HepG2 (cell line): ENCODE measurements around the gene PLIN5. TPM values are rescaled to one million over a fixed set of nuclear protein-coding genes. Genes with fewer than 3 reads are reported as not detected.

Experiments used
- FOXC1 ChIP-seq: sonication (generic); formaldehyde crosslinking; IDR thresholded peaks from 2 replicates; pipeline ENCODE4 v1.8.0; 2022; ENCODE audit warnings: mild to moderate bottlenecking, missing genetic modification reagents, borderline replicate concordance
- GATAD2A ChIP-seq: IDR thresholded peaks from 2 replicates; pipeline ENCODE4 v1.6.1; 2016
- GFI1 ChIP-seq: sonication (generic); formaldehyde crosslinking; IDR thresholded peaks from 2 replicates; pipeline ENCODE4 v1.5.0; 2020; ENCODE audit warnings: missing genetic modification reagents, mild to moderate bottlenecking, borderline replicate concordance
- HOXA3 ChIP-seq: sonication (generic); formaldehyde crosslinking; IDR thresholded peaks from 2 replicates; pipeline ENCODE4 v1.5.0; 2020; ENCODE audit warnings: missing genetic modification reagents
- KIAA2018 ChIP-seq: sonication (generic); formaldehyde crosslinking; IDR thresholded peaks from 2 replicates; pipeline ENCODE4 v1.5.0; 2020; ENCODE audit warnings: mild to moderate bottlenecking, missing genetic modification reagents, borderline replicate concordance
- NRL ChIP-seq: sonication (generic); formaldehyde crosslinking; IDR thresholded peaks from 2 replicates; pipeline ENCODE4 v1.5.0; 2020; ENCODE audit warnings: missing genetic modification reagents, mild to moderate bottlenecking, moderate library complexity, borderline replicate concordance
- PHB2 ChIP-seq: fragments of 450-650 bp; IDR thresholded peaks from 2 replicates; pipeline ENCODE4 v1.6.1; 2018; ENCODE audit not compliant: partially characterized antibody
- ZNF180 ChIP-seq: sonication (generic); formaldehyde crosslinking; IDR thresholded peaks from 2 replicates; pipeline ENCODE4 v1.4.0; 2020; ENCODE audit warnings: low read depth, missing genetic modification reagents, borderline replicate concordance
- ZNF235 ChIP-seq: sonication (generic); formaldehyde crosslinking; IDR thresholded peaks from 2 replicates; pipeline ENCODE4 v1.8.1; 2023; ENCODE audit warnings: mild to moderate bottlenecking, missing genetic modification reagents, borderline replicate concordance
- polyA plus RNA-seq, 8 experiments: library from polyadenylated mRNA; depleted of rRNA in 3 of 8; stranded (reverse) in 7 of 8; unstranded in 1 of 8; fragments of >200 nt; fragmentation: Illumina TruSeq in 4 of 8; extraction: Trizol in 4 of 8; gene quantifications; 2 replicates each; pipeline versions ENCODE4 v1.2.1 to v1.2.3, GENCODE V29; 2011 to 2016; ENCODE audit warnings: low read depth in 4 of 8, missing spikeins in 1 of 8, mixed read lengths in 1 of 8; ENCODE audit not compliant: insufficient read depth in 1 of 8
- total RNA-seq, 5 experiments: library from RNA; depleted of rRNA; stranded (reverse); fragments of >200 nt; fragmentation: Illumina TruSeq; extraction: Trizol; gene quantifications; 2 replicates each; pipeline ENCODE4 v1.2.3, GENCODE V29; 2016; ENCODE audit warnings: low read depth in 1 of 5
- TF ChIP-seq, protein P1 (sequence below): sonication (generic); formaldehyde crosslinking; IDR thresholded peaks from 2 replicates; pipeline ENCODE4 v1.5.1; 2020; ENCODE audit warnings: mild to moderate bottlenecking, moderate library complexity, missing genetic modification reagents
- TF ChIP-seq, protein P2 (sequence below): sonication (generic); formaldehyde crosslinking; IDR thresholded peaks from 2 replicates; pipeline ENCODE4 v1.4.0; 2020; ENCODE audit warnings: missing genetic modification reagents, borderline replicate concordance
- TF ChIP-seq, protein P3 (sequence below): sonication (generic); formaldehyde crosslinking; IDR thresholded peaks from 2 replicates; pipeline ENCODE4 v1.4.0; 2020; ENCODE audit warnings: missing genetic modification reagents

Gene PLIN5
- total and polyA plus RNA-seq, 2 of the 13 experiments (the other 11 are each of a cell fraction or from before 2014, with no cell fraction given): 1.8 to 4.8 TPM

GRCh38 chr19:4581666-4582553, 46.9 kb upstream of the PLIN5 start (continued):
- no peak for TF ChIP-seq KIAA2018 (CRISPR knock-in tag)
- TF ChIP-seq ZNF235 (CRISPR knock-in tag): no peak
- TF ChIP-seq GATAD2A (CRISPR knock-in tag): no peak
- no peak for TF ChIP-seq ZNF180 (CRISPR knock-in tag)
- TF ChIP-seq NRL: no peak
- TF ChIP-seq, protein P1, sequence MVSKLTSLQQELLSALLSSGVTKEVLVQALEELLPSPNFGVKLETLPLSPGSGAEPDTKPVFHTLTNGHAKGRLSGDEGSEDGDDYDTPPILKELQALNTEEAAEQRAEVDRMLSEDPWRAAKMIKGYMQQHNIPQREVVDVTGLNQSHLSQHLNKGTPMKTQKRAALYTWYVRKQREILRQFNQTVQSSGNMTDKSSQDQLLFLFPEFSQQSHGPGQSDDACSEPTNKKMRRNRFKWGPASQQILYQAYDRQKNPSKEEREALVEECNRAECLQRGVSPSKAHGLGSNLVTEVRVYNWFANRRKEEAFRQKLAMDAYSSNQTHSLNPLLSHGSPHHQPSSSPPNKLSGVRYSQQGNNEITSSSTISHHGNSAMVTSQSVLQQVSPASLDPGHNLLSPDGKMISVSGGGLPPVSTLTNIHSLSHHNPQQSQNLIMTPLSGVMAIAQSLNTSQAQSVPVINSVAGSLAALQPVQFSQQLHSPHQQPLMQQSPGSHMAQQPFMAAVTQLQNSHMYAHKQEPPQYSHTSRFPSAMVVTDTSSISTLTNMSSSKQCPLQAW: peak; percentile 8; the same call in 1 of the 2 replicates
- TF ChIP-seq, protein P2, sequence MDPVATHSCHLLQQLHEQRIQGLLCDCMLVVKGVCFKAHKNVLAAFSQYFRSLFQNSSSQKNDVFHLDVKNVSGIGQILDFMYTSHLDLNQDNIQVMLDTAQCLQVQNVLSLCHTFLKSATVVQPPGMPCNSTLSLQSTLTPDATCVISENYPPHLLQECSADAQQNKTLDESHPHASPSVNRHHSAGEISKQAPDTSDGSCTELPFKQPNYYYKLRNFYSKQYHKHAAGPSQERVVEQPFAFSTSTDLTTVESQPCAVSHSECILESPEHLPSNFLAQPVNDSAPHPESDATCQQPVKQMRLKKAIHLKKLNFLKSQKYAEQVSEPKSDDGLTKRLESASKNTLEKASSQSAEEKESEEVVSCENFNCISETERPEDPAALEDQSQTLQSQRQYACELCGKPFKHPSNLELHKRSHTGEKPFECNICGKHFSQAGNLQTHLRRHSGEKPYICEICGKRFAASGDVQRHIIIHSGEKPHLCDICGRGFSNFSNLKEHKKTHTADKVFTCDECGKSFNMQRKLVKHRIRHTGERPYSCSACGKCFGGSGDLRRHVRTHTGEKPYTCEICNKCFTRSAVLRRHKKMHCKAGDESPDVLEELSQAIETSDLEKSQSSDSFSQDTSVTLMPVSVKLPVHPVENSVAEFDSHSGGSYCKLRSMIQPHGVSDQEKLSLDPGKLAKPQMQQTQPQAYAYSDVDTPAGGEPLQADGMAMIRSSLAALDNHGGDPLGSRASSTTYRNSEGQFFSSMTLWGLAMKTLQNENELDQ (CRISPR knock-in tag): no peak
- TF ChIP-seq FOXC1: no peak
- TF ChIP-seq, protein P3, sequence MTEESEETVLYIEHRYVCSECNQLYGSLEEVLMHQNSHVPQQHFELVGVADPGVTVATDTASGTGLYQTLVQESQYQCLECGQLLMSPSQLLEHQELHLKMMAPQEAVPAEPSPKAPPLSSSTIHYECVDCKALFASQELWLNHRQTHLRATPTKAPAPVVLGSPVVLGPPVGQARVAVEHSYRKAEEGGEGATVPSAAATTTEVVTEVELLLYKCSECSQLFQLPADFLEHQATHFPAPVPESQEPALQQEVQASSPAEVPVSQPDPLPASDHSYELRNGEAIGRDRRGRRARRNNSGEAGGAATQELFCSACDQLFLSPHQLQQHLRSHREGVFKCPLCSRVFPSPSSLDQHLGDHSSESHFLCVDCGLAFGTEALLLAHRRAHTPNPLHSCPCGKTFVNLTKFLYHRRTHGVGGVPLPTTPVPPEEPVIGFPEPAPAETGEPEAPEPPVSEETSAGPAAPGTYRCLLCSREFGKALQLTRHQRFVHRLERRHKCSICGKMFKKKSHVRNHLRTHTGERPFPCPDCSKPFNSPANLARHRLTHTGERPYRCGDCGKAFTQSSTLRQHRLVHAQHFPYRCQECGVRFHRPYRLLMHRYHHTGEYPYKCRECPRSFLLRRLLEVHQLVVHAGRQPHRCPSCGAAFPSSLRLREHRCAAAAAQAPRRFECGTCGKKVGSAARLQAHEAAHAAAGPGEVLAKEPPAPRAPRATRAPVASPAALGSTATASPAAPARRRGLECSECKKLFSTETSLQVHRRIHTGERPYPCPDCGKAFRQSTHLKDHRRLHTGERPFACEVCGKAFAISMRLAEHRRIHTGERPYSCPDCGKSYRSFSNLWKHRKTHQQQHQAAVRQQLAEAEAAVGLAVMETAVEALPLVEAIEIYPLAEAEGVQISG (CRISPR knock-in tag): 0 out of 2 replicates have a peak, but pooled peaks have one; percentile 19
- TF ChIP-seq HOXA3 (CRISPR knock-in tag): peak; percentile 21; the same call in 1 of the 2 replicates
- TF ChIP-seq PHB2: no peak
- TF ChIP-seq GFI1 (CRISPR knock-in tag): no peak; the same call in 1 of the 2 replicates
